ENCODE data around the gene MZT2B.
"Not testable (repeated sequence)": the region's sequence is repeated elsewhere in the genome, so short reads cannot be mapped to it uniquely, and the experiment has no call there.

The MZT2B gene

DNA sequence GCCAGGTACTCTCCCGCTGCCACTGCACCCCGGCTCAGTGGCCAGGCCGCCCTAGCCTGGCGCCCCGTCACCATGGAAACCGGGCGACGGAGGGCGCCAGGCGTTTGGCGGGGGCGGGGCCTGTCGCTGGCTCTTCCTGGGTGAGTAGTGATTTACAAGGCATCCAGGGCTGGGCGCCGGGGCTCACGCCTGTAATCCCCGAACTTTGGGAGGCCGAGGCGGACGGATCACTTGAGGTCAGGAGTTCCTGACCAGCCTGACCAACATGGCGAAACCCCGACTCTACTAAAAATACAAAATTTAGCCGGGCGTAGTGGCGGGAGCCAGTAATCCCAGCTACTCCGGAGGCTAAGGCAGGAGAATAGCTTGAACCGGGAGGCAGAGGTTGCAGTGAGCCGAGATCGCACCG, 37.1 kb upstream of the MZT2B start, which contains the start of gene CCDC74B:
Gene CCDC74B, minus strand, starts transcription at position 107 of the 409 bp plus-strand sequence. CDS start 116 bp downstream, outside the sequence.
- Mint-ChIP-seq H3K27me3 (peaks cover 48% of the 10 kb centered on the region), H3K4me3 (peak within 1 kb of the TSS; percentile 61)
- H3K9me3 Mint-ChIP-seq; H3K4me1 Mint-ChIP-seq (ENCODE audit: low read depth); intact Hi-C loops (cut with micrococcal nuclease); H3K27ac Mint-ChIP-seq; H3K36me3 Mint-ChIP-seq (ENCODE audit: low read depth): not testable (repeated sequence)

DNA sequence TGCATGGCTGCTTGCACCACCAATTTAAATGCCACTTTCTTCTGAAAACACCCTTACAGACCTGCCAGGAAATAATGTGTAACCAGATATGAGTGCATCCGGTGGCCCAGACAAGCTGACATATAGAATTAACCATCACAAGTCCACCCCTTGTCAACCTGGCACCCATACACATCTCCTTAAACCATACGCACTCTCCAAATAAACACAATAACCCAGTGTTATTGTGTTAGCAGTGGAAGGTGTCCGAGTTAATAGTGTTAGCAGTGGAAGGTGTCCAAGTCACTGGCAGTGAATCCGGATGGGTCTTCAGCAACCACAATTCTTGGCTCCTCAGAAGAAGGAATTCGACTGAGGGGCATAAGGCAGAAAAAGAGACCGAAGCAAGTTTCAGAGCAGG, 33.5 kb upstream of the MZT2B start:
- intact Hi-C loops (cut with micrococcal nuclease); H3K4me3 Mint-ChIP-seq; H3K27ac Mint-ChIP-seq; H3K9me3 Mint-ChIP-seq; H3K4me1 Mint-ChIP-seq (ENCODE audit: low read depth): not testable (repeated sequence)
- peaks cover 36% of the 10 kb centered on the region for H3K27me3 Mint-ChIP-seq
- peaks cover 26% of the 10 kb centered on the region for H3K36me3 Mint-ChIP-seq (ENCODE audit: low read depth)

GRCh38 chr2:130150181-130151144, 31.6 kb upstream of the MZT2B start:
- Mint-ChIP-seq H3K27ac (no peak overlapping the region), H3K4me3 (no peak overlapping the region), H3K36me3 (ENCODE audit: low read depth) (peaks cover 46% of the 10 kb centered on the region), H3K27me3 (peaks cover 19% of the 10 kb centered on the region), H3K9me3 (no peaks in the 10 kb centered on the region), H3K4me1 (ENCODE audit: low read depth) (no peaks in the 10 kb centered on the region)
- intact Hi-C loops (cut with micrococcal nuclease): no loop called here

- intact Hi-C loops (cut with micrococcal nuclease); H3K9me3 Mint-ChIP-seq; H3K4me1 Mint-ChIP-seq (ENCODE audit: low read depth); H3K27ac Mint-ChIP-seq; H3K4me3 Mint-ChIP-seq: not testable (repeated sequence)
- H3K36me3 Mint-ChIP-seq (ENCODE audit: low read depth): peaks cover 53% of the 10 kb centered on the region
- peaks cover 14% of the 10 kb centered on the region for H3K27me3 Mint-ChIP-seq
Measured at GRCh38 chr2:130151145-130151512, 30.9 kb upstream of the MZT2B start.

DNA sequence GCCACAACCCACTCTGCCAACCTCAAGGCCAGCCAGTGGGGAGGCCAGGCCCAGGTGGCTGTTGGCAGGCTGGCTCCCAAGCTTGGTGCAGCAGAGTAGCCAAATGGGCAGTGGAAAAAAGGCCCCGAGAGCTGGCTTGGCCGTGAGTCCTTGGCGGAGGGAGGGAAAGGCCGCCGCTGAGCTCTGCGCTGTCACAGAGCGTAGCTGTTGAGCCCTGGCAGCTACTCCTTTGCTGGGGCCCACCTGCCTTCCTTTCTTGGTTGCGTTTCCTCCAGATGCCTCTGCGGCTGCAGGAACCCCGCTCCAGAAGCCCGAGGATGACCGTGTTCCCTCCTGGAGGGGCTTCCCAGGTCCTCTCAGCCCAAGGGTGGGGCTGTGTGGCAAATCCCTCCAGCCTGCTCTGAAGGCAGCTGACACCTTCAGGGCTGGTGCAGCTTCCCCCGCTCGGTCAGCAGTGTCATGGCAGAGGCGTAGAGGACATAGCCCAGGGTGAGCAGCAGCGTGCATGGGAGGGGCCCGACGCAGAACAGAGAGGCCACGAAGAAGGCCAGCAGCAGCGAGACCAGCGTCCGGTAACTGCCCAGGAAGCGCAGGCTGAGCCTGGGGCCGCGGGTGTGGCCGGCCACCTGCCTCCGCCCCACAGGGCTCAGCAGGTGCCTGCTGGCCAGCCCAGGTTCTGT, 29.8 kb upstream of the MZT2B start:
- H3K4me1 Mint-ChIP-seq (ENCODE audit: low read depth); H3K27ac Mint-ChIP-seq; H3K4me3 Mint-ChIP-seq; intact Hi-C loops (cut with micrococcal nuclease); H3K27me3 Mint-ChIP-seq; H3K9me3 Mint-ChIP-seq: not testable (repeated sequence)
- peaks cover 64% of the 10 kb centered on the region for H3K36me3 Mint-ChIP-seq (ENCODE audit: low read depth)

GRCh38 chr2:130152816-130153595, 29.1 kb upstream of the MZT2B start:
- no peak overlapping the region for H3K27ac Mint-ChIP-seq
- no peaks in the 10 kb centered on the region for H3K27me3 Mint-ChIP-seq
- no peak overlapping the region for H3K4me3 Mint-ChIP-seq
- intact Hi-C loops (cut with micrococcal nuclease): no loop called here
- peaks cover 2% of the 10 kb centered on the region for H3K4me1 Mint-ChIP-seq (ENCODE audit: low read depth)
- peaks cover 71% of the 10 kb centered on the region for H3K36me3 Mint-ChIP-seq (ENCODE audit: low read depth)
- no peaks in the 10 kb centered on the region for H3K9me3 Mint-ChIP-seq

- H3K4me3 Mint-ChIP-seq; intact Hi-C loops (cut with micrococcal nuclease); H3K27me3 Mint-ChIP-seq: not testable (repeated sequence)
Measured at GRCh38 chr2:130153721-130154422, 28.2 kb upstream of the MZT2B start.

GRCh38 chr2:130154423-130154770, 27.7 kb upstream of the MZT2B start:
- H3K4me3 Mint-ChIP-seq; H3K27ac Mint-ChIP-seq; intact Hi-C loops (cut with micrococcal nuclease); H3K27me3 Mint-ChIP-seq; H3K9me3 Mint-ChIP-seq: not testable (repeated sequence)
- peaks cover 85% of the 10 kb centered on the region for H3K36me3 Mint-ChIP-seq (ENCODE audit: low read depth)
- peaks cover 11% of the 10 kb centered on the region for H3K4me1 Mint-ChIP-seq (ENCODE audit: low read depth)

More at GRCh38 chr2:130153721-130154422, 28.2 kb upstream of the MZT2B start:
- H3K27ac Mint-ChIP-seq, H3K9me3 Mint-ChIP-seq: not testable (repeated sequence)
- H3K36me3 Mint-ChIP-seq (ENCODE audit: low read depth): peaks cover 80% of the 10 kb centered on the region
- H3K4me1 Mint-ChIP-seq (ENCODE audit: low read depth): peaks cover 11% of the 10 kb centered on the region

DNA sequence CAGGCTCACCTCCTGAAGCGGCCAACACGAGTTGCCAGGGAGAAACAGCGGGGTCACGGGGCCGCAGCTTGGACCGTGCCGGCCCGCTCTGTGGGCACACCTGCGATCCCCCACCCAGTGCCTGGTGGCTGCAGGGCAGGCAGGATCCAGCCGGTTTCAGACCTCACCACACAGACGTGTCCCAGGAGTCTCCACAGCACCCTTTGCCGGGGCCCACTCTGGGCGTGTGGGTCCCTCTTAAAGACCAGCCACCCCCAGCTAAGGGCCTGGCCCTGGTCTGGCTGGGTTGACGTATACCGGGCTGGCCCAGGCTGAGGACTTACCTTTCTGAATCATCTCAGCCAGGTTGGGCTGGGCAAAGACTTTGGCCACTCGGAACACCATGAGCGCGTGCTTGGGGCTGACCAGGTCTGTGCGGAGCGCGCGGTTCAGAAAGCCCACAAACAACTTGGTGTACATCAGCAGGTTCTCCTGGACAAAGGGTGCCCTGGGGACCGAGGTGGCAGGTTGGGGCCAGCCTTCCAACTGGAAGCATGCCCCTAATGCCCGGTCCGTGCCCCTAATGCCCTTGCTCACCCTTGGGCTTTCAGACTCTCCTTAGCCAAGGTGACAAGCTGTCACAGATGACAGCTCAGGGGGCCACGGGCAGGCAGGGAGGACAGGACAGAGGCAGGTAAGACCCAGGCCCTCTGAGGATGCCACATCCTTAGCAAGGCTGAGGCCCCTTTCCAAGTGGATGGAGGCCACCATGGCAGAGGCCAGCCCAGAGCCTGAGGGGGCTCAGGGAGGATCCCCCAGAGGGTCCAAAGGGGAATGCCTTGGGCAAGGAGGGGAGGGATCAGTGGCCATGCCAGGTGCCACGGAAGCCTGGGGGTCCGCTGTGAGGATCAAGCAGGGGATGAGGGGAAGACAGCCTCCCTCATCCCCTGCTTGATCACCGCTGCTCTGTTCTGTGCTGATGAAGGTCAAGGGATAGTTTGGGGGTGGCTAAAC, 27.0 kb upstream of the MZT2B start:
- Mint-ChIP-seq H3K36me3 (ENCODE audit: low read depth) (peaks cover 92% of the 10 kb centered on the region), H3K27me3 (no peaks in the 10 kb centered on the region), H3K9me3 (no peaks in the 10 kb centered on the region), H3K27ac (no peak overlapping the region), H3K4me3 (no peak overlapping the region), H3K4me1 (ENCODE audit: low read depth) (peaks cover 11% of the 10 kb centered on the region)
- intact Hi-C loops (cut with micrococcal nuclease): loop anchor here (5.0 kb wide), 1 partner anchor 177 kb away; no protein-coding TSS in a partner anchor

- Mint-ChIP-seq H3K4me1 (ENCODE audit: low read depth) (peaks cover 11% of the 10 kb centered on the region), H3K36me3 (ENCODE audit: low read depth) (peaks cover 96% of the 10 kb centered on the region)
- not testable (repeated sequence) for H3K9me3 Mint-ChIP-seq, H3K4me3 Mint-ChIP-seq, H3K27ac Mint-ChIP-seq, H3K27me3 Mint-ChIP-seq
- intact Hi-C loops (cut with micrococcal nuclease): loop anchor here (5.0 kb wide), 1 partner anchor 176 kb away; no protein-coding TSS in a partner anchor
Measured at GRCh38 chr2:130155956-130156623, 26.0 kb upstream of the MZT2B start.

GRCh38 chr2:130156624-130157004, 25.4 kb upstream of the MZT2B start:
- Mint-ChIP-seq H3K4me3 (no peak overlapping the region), H3K9me3 (no peaks in the 10 kb centered on the region), H3K36me3 (ENCODE audit: low read depth) (peaks cover 100% of the 10 kb centered on the region), H3K27me3 (no peaks in the 10 kb centered on the region), H3K4me1 (ENCODE audit: low read depth) (peaks cover 11% of the 10 kb centered on the region), H3K27ac (no peak overlapping the region)
- intact Hi-C loops (cut with micrococcal nuclease): loop anchor here (5.0 kb wide), 1 partner anchor 176 kb away; no protein-coding TSS in a partner anchor

DNA sequence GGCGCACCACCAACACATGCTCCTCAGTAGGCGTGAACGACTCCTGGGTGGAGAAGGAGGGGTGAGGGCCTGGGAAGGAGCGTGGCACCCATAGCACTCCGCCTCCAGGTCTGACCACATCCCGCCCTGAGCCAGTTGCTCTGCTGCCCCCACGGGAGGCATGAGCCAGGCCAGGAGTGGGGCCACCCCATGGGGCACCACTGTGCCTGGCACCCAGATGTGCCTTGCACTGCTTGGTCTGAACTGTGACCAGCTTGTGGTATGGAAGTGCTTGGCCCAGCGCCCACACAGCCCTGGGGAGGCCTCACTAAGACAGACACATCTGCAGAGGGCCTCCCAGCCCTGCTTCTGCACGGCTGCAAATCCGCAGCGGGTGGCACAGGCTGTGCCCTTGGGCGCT, 24.7 kb upstream of the MZT2B start:
- H3K36me3 Mint-ChIP-seq (ENCODE audit: low read depth): peaks cover 100% of the 10 kb centered on the region
- H3K4me3 Mint-ChIP-seq, H3K27me3 Mint-ChIP-seq, H3K9me3 Mint-ChIP-seq, H3K27ac Mint-ChIP-seq: not testable (repeated sequence)
- H3K4me1 Mint-ChIP-seq (ENCODE audit: low read depth): peaks cover 11% of the 10 kb centered on the region
- intact Hi-C loops (cut with micrococcal nuclease): loop anchor here (5.0 kb wide), 1 partner anchor 175 kb away; no protein-coding TSS in a partner anchor
